K562 (cell line): ENCODE data around the gene ZNF554. TPM values are rescaled to one million over a fixed set of nuclear protein-coding genes. Genes with fewer than 3 reads are reported as not detected.

Source experiments
- ATAC-seq: fragments of 200-7000 bp; cut with Tn5 transposase; 3 replicates; pipeline ENCODE4 v1.9.1; 2020; ENCODE audit warnings: moderate library complexity
- BruUV-seq: library from RNA; stranded (reverse); fragments of 400-500 nt; replicated peaks from 2 replicates; lab custom pipeline; 2021; lab: Mats Ljungman, UMichigan
- CTCF ChIA-PET: fragments of 300-600 bp; formaldehyde crosslinking; extraction: SDS; loops from one replicate; lab custom pipeline; 2021; ENCODE audit warnings: low intra/inter-chr PET ratio; lab: Yijun Ruan, JAX
- POLR2A ChIA-PET: fragments of 300-600, 350-650 bp; sonication (Branson Sonifier 250); formaldehyde crosslinking; extraction: SDS; loops from one replicate; lab custom pipeline; 2021; ENCODE audit warnings: antibody characterized with exemption, inconsistent platforms; lab: Yijun Ruan, JAX
- DNase-seq, 4 experiments: peaks; one replicate each; pipeline versions ENCODE4 v3.0.0 to v3.0.0-alpha.2; 2011 to 2018; ENCODE audit warnings: low spot score in 3 of 4, mixed read lengths in 3 of 4; ENCODE audit errors: extremely low read depth in 1 of 4
- FAIRE-seq: peaks from 2 replicates; lab custom pipeline; 2011; peaks lifted over from hg19 to GRCh38; lab: Jason Lieb, UNC
- H2AFZ ChIP-seq: 2 replicates; pipeline ENCODE4 v1.6.0; 2011; ENCODE audit warnings: low read depth, low read length, control low read depth, inconsistent platforms
- H3K27ac ChIP-seq: fragments of 200-600 bp; 3 replicates; pipeline ENCODE4 v1.8.0; 2011; ENCODE audit warnings: low read depth, mild to moderate bottlenecking, control low read depth, inconsistent platforms, low read length, moderate library complexity, mixed read lengths; ENCODE audit errors: extremely low read depth
- H3K27me3 ChIP-seq, 2 experiments: fragments of 300-600 bp in 1 of 2; 2 replicates in 1 of 2; 3 replicates in 1 of 2; pipeline versions ENCODE4 v1.6.0 to v1.8.0; 2011; ENCODE audit warnings: inconsistent platforms in 2 of 2, low read length in 2 of 2, mild to moderate bottlenecking in 1 of 2, mixed read lengths in 1 of 2, moderate library complexity in 1 of 2; ENCODE audit not compliant: control insufficient read depth in 2 of 2, insufficient read depth in 2 of 2
- H3K36me3 ChIP-seq: fragments of 300-600 bp; 3 replicates; pipeline ENCODE4 v1.8.0; 2011; ENCODE audit warnings: mild to moderate bottlenecking, low read length, inconsistent platforms; ENCODE audit not compliant: control insufficient read depth, insufficient read depth
- H3K4me1 ChIP-seq, 2 experiments: fragments of 200-600 bp in 1 of 2; replicated peaks in 1 of 2; 2 replicates in 1 of 2; 3 replicates in 1 of 2; pipeline versions ENCODE4 v1.5.1 to v1.8.0; 2011; ENCODE audit warnings: inconsistent platforms in 2 of 2, low read length in 2 of 2, mild to moderate bottlenecking in 1 of 2, mixed read lengths in 1 of 2, moderate library complexity in 1 of 2; ENCODE audit not compliant: control insufficient read depth in 2 of 2, insufficient read depth in 2 of 2
- H3K4me2 ChIP-seq: 2 replicates; pipeline ENCODE4 v1.6.1; 2011; ENCODE audit warnings: low read length, control low read depth, inconsistent platforms, mixed read lengths; ENCODE audit not compliant: insufficient read depth
- H3K4me3 ChIP-seq: fragments of 200-600 bp; sonication (generic), shearing (Covaris generic); 2 replicates; pipeline ENCODE4 v1.5.1; 2016; ENCODE audit warnings: control low read depth, inconsistent platforms
- H3K79me2 ChIP-seq: fragments of 200-600 bp; 3 replicates; pipeline ENCODE4 v1.8.0; 2011; ENCODE audit warnings: low read length, inconsistent platforms; ENCODE audit not compliant: control insufficient read depth, insufficient read depth
- H3K9ac ChIP-seq, 2 experiments: 2 replicates each; pipeline versions ENCODE4 v1.6.0 to v1.6.1; 2011; ENCODE audit warnings: low read depth in 2 of 2, low read length in 2 of 2, control low read depth in 1 of 2, inconsistent platforms in 1 of 2, mild to moderate bottlenecking in 1 of 2, mixed read lengths in 1 of 2; ENCODE audit not compliant: insufficient read depth in 1 of 2
- H3K9me1 ChIP-seq: one replicate; pipeline ENCODE4 v1.6.0; 2011; ENCODE audit warnings: inconsistent platforms, mild to moderate bottlenecking, low read length, moderate library complexity; ENCODE audit not compliant: control insufficient read depth, insufficient read depth
- H3K9me3 ChIP-seq: replicated peaks from 2 replicates; pipeline ENCODE4 v1.5.1; 2011; ENCODE audit warnings: low read depth, low read length, inconsistent platforms; ENCODE audit not compliant: control insufficient read depth, insufficient read depth
- H4K20me1 ChIP-seq: replicated peaks from 2 replicates; pipeline ENCODE4 v1.6.1; 2011; ENCODE audit warnings: low read length, inconsistent platforms, mixed read lengths; ENCODE audit not compliant: control insufficient read depth, insufficient read depth
- CBX3 ChIP-seq, 2 experiments: IDR thresholded peaks; 1 replicate in 1 of 2; 2 replicates in 1 of 2; pipeline ENCODE4 v1.6.1; 2012; ENCODE audit warnings: inconsistent platforms in 2 of 2, low read length in 2 of 2, borderline replicate concordance in 1 of 2, control low read depth in 1 of 2
- CBX8 ChIP-seq: fragments of 200-600 bp; sonication (generic); IDR thresholded peaks from 2 replicates; pipeline ENCODE4 v1.6.1; 2012; ENCODE audit warnings: borderline replicate concordance, mixed run types, low read depth, mild to moderate bottlenecking, moderate library complexity, mixed read lengths, low read length, control low read depth, inconsistent platforms; ENCODE audit not compliant: poor library complexity, severe bottlenecking; ENCODE audit errors: extremely low read depth
- ESRRB ChIP-seq: fragments of 250-450 bp; sonication (Bioruptor Pico); IDR thresholded peaks from 2 replicates; pipeline ENCODE4 v1.5.0; 2020; ENCODE audit warnings: mild to moderate bottlenecking, moderate library complexity, borderline replicate concordance
- MAFG ChIP-seq: fragments of 450-650 bp; conservative IDR thresholded peaks from 2 replicates; pipeline ENCODE4 v1.6.1; 2016; ENCODE audit warnings: missing genetic modification characterization, missing compliant biosample characterization
- PATZ1 ChIP-seq: fragments of 250-450 bp; sonication (Bioruptor Pico); IDR thresholded peaks from 2 replicates; pipeline ENCODE4 v1.5.0; 2020; ENCODE audit warnings: mild to moderate bottlenecking, borderline replicate concordance
- SIX5 ChIP-seq, 2 experiments: IDR thresholded peaks; 2 replicates each; pipeline ENCODE4 v1.6.1; 2011; ENCODE audit warnings: low read length in 2 of 2, borderline replicate concordance in 1 of 2, low read depth in 1 of 2, mild to moderate bottlenecking in 1 of 2, moderate library complexity in 1 of 2; ENCODE audit not compliant: insufficient read depth in 1 of 2
- TFE3 ChIP-seq: fragments of 450-650 bp; formaldehyde crosslinking; IDR thresholded peaks from 2 replicates; pipeline ENCODE4 v1.4.0; 2020; ENCODE audit warnings: mild to moderate bottlenecking, mixed read lengths
- WGBS: fragments of 100-300 bp; shearing (Covaris generic); methylation state at CpG from one replicate; pipeline ENCODE4 v1.1.6; 2016; ENCODE audit warnings: low coverage, mixed read lengths; ENCODE audit not compliant: insufficient coverage; ENCODE audit errors: missing lambda C conversion rate; 5-methylcytosine and 5-hydroxymethylcytosine counted together
- in situ Hi-C: fragments of 300-500 bp; cut with MboI; formaldehyde crosslinking; loops from 4 replicates; pipeline ENCODE4 v1.15.0; 2018; ENCODE audit warnings: inconsistent platforms, mixed read lengths
- intact Hi-C: fragments of 100-400 bp; cut with micrococcal nuclease; formaldehyde crosslinking; loops from 2 replicates; pipeline ENCODE4 v1.14.2; 2022
- polyA plus RNA-seq, 8 experiments: library from polyadenylated mRNA; depleted of rRNA in 4 of 8; stranded (reverse) in 5 of 8; unstranded in 3 of 8; fragments of >200 nt; fragmentation: Nextera tagmentation in 2 of 8; fragmentation: Illumina TruSeq in 1 of 8; extraction: Ambion mirVana in 2 of 8; extraction: Trizol in 1 of 8; gene quantifications; 2 replicates each; pipeline versions ENCODE4 v1.2.1 to v1.2.3, GENCODE V29; 2011 to 2014; ENCODE audit warnings: inconsistent platforms in 1 of 8, missing spikeins in 1 of 8
- total RNA-seq, 7 experiments: library from RNA; depleted of rRNA in 6 of 7; stranded (reverse); fragments of >200 nt in 6 of 7; fragmentation: Illumina TruSeq in 2 of 7; extraction: Trizol in 2 of 7; gene quantifications; 2 replicates each; pipeline versions ENCODE4 v1.2.1 to v1.2.3, GENCODE V29; 2011 to 2021; ENCODE audit warnings: low replicate concordance in 1 of 7

Gene ZNF554
- total and polyA plus RNA-seq, 9 of the 15 experiments (the other 6 are each of a cell fraction or from before 2014, with no cell fraction given), result 0.07 to 1.8 (median 1.1) TPM

GRCh38 chr19:2866495-2867024 is 46.9 kb downstream of the ZNF554 start:
- BruUV-seq, result no TSS peak
- ATAC-seq, result no peak
- Histone ChIP-seq H4K20me1 (no peaks in the 10 kb centered on the region), H3K27ac (no peak overlapping the region), H3K27me3 (no peaks in the 10 kb centered on the region; a peak in 1 of 5 replicates), H3K9me1 (no peaks in the 10 kb centered on the region), H3K4me3 (no peak overlapping the region), H3K9me3 (peaks cover 4% of the 10 kb centered on the region), H3K79me2 (no peaks in the 10 kb centered on the region), H3K4me1 (peaks cover 12 to 21% of the 10 kb centered on the region in 2 experiments; a peak in 4 of 5 replicates), H3K4me2 (0 out of 2 replicates have a peak overlapping the region, but pooled peaks have one; percentile 1), H2AFZ (no peak overlapping the region), H3K9ac (no peak overlapping the region), H3K36me3 (no peaks in the 10 kb centered on the region)
- ChIA-PET CTCF (no interaction called here), POLR2A (interaction anchor here (0.6 kb wide), 1 partner anchor 144 kb away, joined by 3 read pairs; no protein-coding TSS in a partner anchor)
- intact Hi-C loops (no loop called here), in situ Hi-C loops (no loop called here)
- DNase-seq, result no peak
- TF ChIP-seq PATZ1 (CRISPR knock-in tag), result no peak
- no peak for TF ChIP-seq SIX5 (IDR thresholded peaks at IDR 0.05; ENCODE audit: borderline replicate concordance in 1 of 2, insufficient read depth in 1 of 2, low read depth in 1 of 2, low read length in 2 of 2)
- no peak for TF ChIP-seq ESRRB
- no peak for TF ChIP-seq TFE3 (CRISPR knock-in tag)
- no peak for TF ChIP-seq CBX3 (IDR thresholded peaks at IDR 0.05; ENCODE audit: borderline replicate concordance in 1 of 2, low read length in 2 of 2)
- no peak for TF ChIP-seq CBX8
- no peak for TF ChIP-seq MAFG
- 58% methylated on average over 8 of the region's 8 CpGs for WGBS
- no peak for FAIRE-seq
